Measurements from ENCODE around the gene SMAD2.

Gene SMAD2

DNA sequence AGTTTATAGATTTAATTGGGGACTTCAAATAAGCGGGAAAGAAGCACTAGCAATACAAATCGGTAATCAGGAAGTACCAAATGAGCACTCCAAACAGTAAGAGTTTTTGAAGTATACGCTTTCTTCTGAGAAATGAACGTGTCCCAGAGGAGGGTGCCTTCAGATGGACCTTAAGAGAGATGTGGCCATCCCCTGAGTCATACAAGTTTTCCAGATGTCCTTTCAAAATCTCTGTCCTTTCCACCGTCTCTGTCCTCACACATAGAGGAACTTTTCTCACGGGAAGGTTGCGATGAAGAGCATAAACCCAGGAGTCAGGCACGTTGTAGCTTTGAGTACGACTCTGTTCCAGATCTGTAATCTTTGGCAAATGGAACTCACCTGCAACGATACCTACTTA lies 1.7 kb upstream of the SMAD2 start:
- Histone ChIP-seq H3K4me1 (ENCODE audit: control insufficient read depth in 2 of 2, insufficient read depth in 1 of 2, low read depth in 1 of 2, low read length in 2 of 2) (peaks cover 6 to 8% of the 10 kb centered on the region in 2 donors), H2BK120ac (ENCODE audit: low read depth, low read length) (no peak overlapping the region), H4K8ac (ENCODE audit: low read depth, low read length) (no peak overlapping the region), H3K36me3 (replicated peaks in 1 of 2; ENCODE audit: control insufficient read depth in 2 of 2, insufficient read depth in 2 of 2, low read length in 2 of 2) (no peaks in the 10 kb centered on the region), H3K4me3 (ENCODE audit: low read length in 2 of 2) (peak overlapping the region in 1 of 2 donors; percentile 69), H3K14ac (ENCODE audit: low read length) (no peak overlapping the region), H4K91ac (ENCODE audit: low read depth, low read length, poor library complexity) (no peak overlapping the region), H3K9ac (ENCODE audit: low read depth, low read length, poor library complexity) (no peak overlapping the region), H2BK12ac (ENCODE audit: low read length) (no peak overlapping the region), H2BK5ac (ENCODE audit: low read length) (no peak overlapping the region), H3K4ac (ENCODE audit: low read length) (no peak overlapping the region), H3K4me2 (ENCODE audit: insufficient read depth, low read length, poor library complexity, severe bottlenecking) (peak overlapping the region; percentile 87), H3K23ac (ENCODE audit: low read depth, low read length, poor library complexity) (no peak overlapping the region), H3K79me1 (ENCODE audit: low read depth, low read length) (no peaks in the 10 kb centered on the region), H3K27me3 (ENCODE audit: control insufficient read depth in 3 of 3, insufficient read depth in 3 of 3, low read depth in 1 of 3, low read length in 3 of 3) (no peaks in the 10 kb centered on the region), H2BK15ac (ENCODE audit: low read length) (no peak overlapping the region), H2AK5ac (ENCODE audit: low read depth, low read length) (no peak overlapping the region), H3K27ac (replicated peaks; ENCODE audit: low read length) (peak overlapping the region; percentile 100), H3K18ac (ENCODE audit: low read length) (no peak overlapping the region), H2AFZ (ENCODE audit: low read length) (no peak overlapping the region), H3K9me3 (replicated peaks in 1 of 2; ENCODE audit: control insufficient read depth in 2 of 2, insufficient read depth in 1 of 2, low read depth in 1 of 2, low read length in 2 of 2) (peaks cover 0 to 3% of the 10 kb centered on the region in 2 donors)
- WGBS, 2 donors (ENCODE audit: extremely low coverage in 2 of 2, insufficient read length in 2 of 2, insufficient replicate concordance in 1 of 2): no CpG with 5 or more reads among the region's 10 CpGs
- DNase-seq (ENCODE audit: low spot score): no peak

- Histone ChIP-seq H2BK12ac (ENCODE audit: low read length) (no peak overlapping the region), H3K4me3 (ENCODE audit: low read length in 2 of 2) (peak overlapping the region; percentile 48 to 69), H2AFZ (ENCODE audit: low read length) (peak overlapping the region; percentile 96), H3K18ac (ENCODE audit: low read length) (no peak overlapping the region), H3K4ac (ENCODE audit: low read length) (no peak overlapping the region), H2AK5ac (ENCODE audit: low read depth, low read length) (no peak overlapping the region), H3K4me1 (ENCODE audit: control insufficient read depth in 2 of 2, insufficient read depth in 1 of 2, low read depth in 1 of 2, low read length in 2 of 2) (peaks cover 4 to 10% of the 10 kb centered on the region in 2 donors), H3K27ac (replicated peaks; ENCODE audit: low read length) (peak overlapping the region; percentile 100), H2BK120ac (ENCODE audit: low read depth, low read length) (no peak overlapping the region), H3K36me3 (replicated peaks in 1 of 2; ENCODE audit: control insufficient read depth in 2 of 2, insufficient read depth in 2 of 2, low read length in 2 of 2) (no peaks in the 10 kb centered on the region), H3K9me3 (replicated peaks in 1 of 2; ENCODE audit: control insufficient read depth in 2 of 2, insufficient read depth in 1 of 2, low read depth in 1 of 2, low read length in 2 of 2) (peaks cover 0 to 3% of the 10 kb centered on the region in 2 donors), H3K4me2 (ENCODE audit: insufficient read depth, low read length, poor library complexity, severe bottlenecking) (peak overlapping the region; percentile 87), H3K27me3 (ENCODE audit: control insufficient read depth in 3 of 3, insufficient read depth in 3 of 3, low read depth in 1 of 3, low read length in 3 of 3) (no peaks in the 10 kb centered on the region), H4K91ac (ENCODE audit: low read depth, low read length, poor library complexity) (no peak overlapping the region), H4K8ac (ENCODE audit: low read depth, low read length) (no peak overlapping the region), H2BK5ac (ENCODE audit: low read length) (peak overlapping the region; percentile 93), H3K9ac (ENCODE audit: low read depth, low read length, poor library complexity) (no peak overlapping the region), H3K23ac (ENCODE audit: low read depth, low read length, poor library complexity) (no peak overlapping the region), H2BK15ac (ENCODE audit: low read length) (no peak overlapping the region), H3K14ac (ENCODE audit: low read length) (no peak overlapping the region), H3K79me1 (ENCODE audit: low read depth, low read length) (no peaks in the 10 kb centered on the region)
- no CpG with 5 or more reads among the region's 8 CpGs for WGBS, 2 donors (ENCODE audit: extremely low coverage in 2 of 2, insufficient read length in 2 of 2, insufficient replicate concordance in 1 of 2)
- no peak for DNase-seq (ENCODE audit: low spot score)
Observed at GRCh38 chr18:47931718-47932103, 1.3 kb upstream of the SMAD2 start.

GRCh38 chr18:47930931-47931717 lies 665 bp upstream of the SMAD2 start:
- H2AFZ ChIP-seq (ENCODE audit: low read length): peak overlapping the region; percentile 96
- peak overlapping the region; percentile 93 for H2BK5ac ChIP-seq (ENCODE audit: low read length)
- H2BK12ac ChIP-seq (ENCODE audit: low read length): peak overlapping the region; percentile 53
- DNase-seq (ENCODE audit: low spot score): peak; percentile 96
- no CpG with 5 or more reads among the region's 107 CpGs for WGBS, 2 donors (ENCODE audit: extremely low coverage in 2 of 2, insufficient read length in 2 of 2, insufficient replicate concordance in 1 of 2)
- peaks cover 7 to 11% of the 10 kb centered on the region in 2 donors for H3K4me1 ChIP-seq (ENCODE audit: control insufficient read depth in 2 of 2, insufficient read depth in 1 of 2, low read depth in 1 of 2, low read length in 2 of 2)
- peak overlapping the region; percentile 69 for H2AK5ac ChIP-seq (ENCODE audit: low read depth, low read length)
- H4K91ac ChIP-seq (ENCODE audit: low read depth, low read length, poor library complexity): peak overlapping the region; percentile 86
- H2BK120ac ChIP-seq (ENCODE audit: low read depth, low read length): peak overlapping the region; percentile 93
- peak overlapping the region; percentile 100 for H3K27ac ChIP-seq (replicated peaks; ENCODE audit: low read length)
- peak overlapping the region; percentile 77 for H3K14ac ChIP-seq (ENCODE audit: low read length)
- H3K79me1 ChIP-seq (ENCODE audit: low read depth, low read length): no peaks in the 10 kb centered on the region
- no peaks in the 10 kb centered on the region for H3K27me3 ChIP-seq (ENCODE audit: control insufficient read depth in 3 of 3, insufficient read depth in 3 of 3, low read depth in 1 of 3, low read length in 3 of 3)
- peaks cover 0 to 3% of the 10 kb centered on the region in 2 donors for H3K9me3 ChIP-seq (replicated peaks in 1 of 2; ENCODE audit: control insufficient read depth in 2 of 2, insufficient read depth in 1 of 2, low read depth in 1 of 2, low read length in 2 of 2)
- peak overlapping the region; percentile 69 to 97 for H3K4me3 ChIP-seq (ENCODE audit: low read length in 2 of 2)
- H2BK15ac ChIP-seq (ENCODE audit: low read length): no peak overlapping the region
- H3K4ac ChIP-seq (ENCODE audit: low read length): no peak overlapping the region
- peak overlapping the region; percentile 99 for H3K9ac ChIP-seq (ENCODE audit: low read depth, low read length, poor library complexity)
- peak overlapping the region; percentile 100 for H3K18ac ChIP-seq (ENCODE audit: low read length)
- no peaks in the 10 kb centered on the region for H3K36me3 ChIP-seq (replicated peaks in 1 of 2; ENCODE audit: control insufficient read depth in 2 of 2, insufficient read depth in 2 of 2, low read length in 2 of 2)
- H3K23ac ChIP-seq (ENCODE audit: low read depth, low read length, poor library complexity): peak overlapping the region; percentile 92
- no peak overlapping the region for H4K8ac ChIP-seq (ENCODE audit: low read depth, low read length)
- peak overlapping the region; percentile 87 for H3K4me2 ChIP-seq (ENCODE audit: insufficient read depth, low read length, poor library complexity, severe bottlenecking)

DNA sequence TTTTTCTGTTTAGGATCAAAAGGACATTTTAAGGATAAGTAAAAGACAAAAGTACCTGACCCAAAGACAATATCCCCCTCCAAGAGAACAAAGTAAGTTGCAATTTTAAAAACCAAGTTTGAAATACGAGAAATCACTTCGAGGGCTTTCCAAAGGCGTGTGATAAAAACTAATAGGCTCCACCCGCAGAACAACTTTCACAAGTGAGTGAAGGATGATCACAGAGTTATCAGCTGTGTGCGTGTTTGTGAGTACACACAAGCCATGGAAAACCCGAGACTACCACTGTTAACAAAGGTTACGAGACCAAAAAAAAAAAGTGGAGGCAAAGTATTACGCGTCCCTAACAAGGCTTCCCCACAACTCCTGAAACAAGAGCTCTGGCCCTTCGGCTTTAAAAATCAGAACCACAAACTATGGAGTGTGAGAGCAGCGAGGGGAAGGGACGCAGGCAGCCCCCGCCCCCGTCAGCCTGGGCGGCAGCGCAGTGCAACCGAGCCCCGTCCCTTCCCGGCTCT lies 719 bp downstream of the SMAD2 start:
- no peak overlapping the region for H2BK12ac ChIP-seq (ENCODE audit: low read length)
- WGBS, 2 donors (ENCODE audit: extremely low coverage in 2 of 2, insufficient read length in 2 of 2, insufficient replicate concordance in 1 of 2): no CpG with 5 or more reads among the region's 19 CpGs
- H3K14ac ChIP-seq (ENCODE audit: low read length): peak overlapping the region; percentile 87
- H3K4ac ChIP-seq (ENCODE audit: low read length): no peak overlapping the region
- H2BK5ac ChIP-seq (ENCODE audit: low read length): peak overlapping the region; percentile 85
- peak overlapping the region; percentile 100 for H3K23ac ChIP-seq (ENCODE audit: low read depth, low read length, poor library complexity)
- H3K27ac ChIP-seq (replicated peaks; ENCODE audit: low read length): peak overlapping the region; percentile 100
- H2AFZ ChIP-seq (ENCODE audit: low read length): peak overlapping the region; percentile 96
- H3K27me3 ChIP-seq (ENCODE audit: control insufficient read depth in 3 of 3, insufficient read depth in 3 of 3, low read depth in 1 of 3, low read length in 3 of 3): no peaks in the 10 kb centered on the region
- H2AK5ac ChIP-seq (ENCODE audit: low read depth, low read length): peak overlapping the region; percentile 60
- peaks cover 7 to 11% of the 10 kb centered on the region in 2 donors for H3K4me1 ChIP-seq (ENCODE audit: control insufficient read depth in 2 of 2, insufficient read depth in 1 of 2, low read depth in 1 of 2, low read length in 2 of 2)
- H4K8ac ChIP-seq (ENCODE audit: low read depth, low read length): no peak overlapping the region
- peak overlapping the region; percentile 90 for H3K9ac ChIP-seq (ENCODE audit: low read depth, low read length, poor library complexity)
- peak overlapping the region; percentile 69 to 98 for H3K4me3 ChIP-seq (ENCODE audit: low read length in 2 of 2)
- peak overlapping the region; percentile 54 for H3K4me2 ChIP-seq (ENCODE audit: insufficient read depth, low read length, poor library complexity, severe bottlenecking)
- H2BK120ac ChIP-seq (ENCODE audit: low read depth, low read length): no peak overlapping the region
- DNase-seq (ENCODE audit: low spot score): no peak
- H4K91ac ChIP-seq (ENCODE audit: low read depth, low read length, poor library complexity): no peak overlapping the region
- H3K9me3 ChIP-seq (replicated peaks in 1 of 2; ENCODE audit: control insufficient read depth in 2 of 2, insufficient read depth in 1 of 2, low read depth in 1 of 2, low read length in 2 of 2): peaks cover 0 to 3% of the 10 kb centered on the region in 2 donors
- H3K36me3 ChIP-seq (replicated peaks in 1 of 2; ENCODE audit: control insufficient read depth in 2 of 2, insufficient read depth in 2 of 2, low read length in 2 of 2): no peaks in the 10 kb centered on the region
- peaks cover 1% of the 10 kb centered on the region for H3K79me1 ChIP-seq (ENCODE audit: low read depth, low read length)
- H2BK15ac ChIP-seq (ENCODE audit: low read length): no peak overlapping the region
- peak overlapping the region; percentile 97 for H3K18ac ChIP-seq (ENCODE audit: low read length)
